GM18498 (cell line): ENCODE data around the gene TXNDC2.

ENCODE experiments used
- ATAC-seq: cut with Tn5 transposase; IDR thresholded peaks from one replicate; pipeline ENCODE4 v1.9.1; 2021; ENCODE audit warnings: mild to moderate bottlenecking, moderate library complexity; ENCODE audit not compliant: unreplicated experiment

The TXNDC2 gene

GRCh38 chr18:9928646-9929259, 43.0 kb downstream of the TXNDC2 start:
- ATAC-seq, result no peak

GRCh38 chr18:9930299-9930884, 44.6 kb downstream of the TXNDC2 start:
- ATAC-seq, result no peak

GRCh38 chr18:9931146-9931545, 45.4 kb downstream of the TXNDC2 start:
- ATAC-seq, result no peak

GRCh38 chr18:9931678-9932077, 45.9 kb downstream of the TXNDC2 start:
- ATAC-seq, result no peak

- ATAC-seq, result no peak
Measured at GRCh38 chr18:9933865-9934264, 48.1 kb downstream of the TXNDC2 start.

GRCh38 chr18:9934274-9934673, 48.5 kb downstream of the TXNDC2 start:
- ATAC-seq, result no peak
